Caco-2 (cell line): ENCODE data around the gene BICD2. TPM values are rescaled to one million over a fixed set of nuclear protein-coding genes. Genes with fewer than 3 reads are reported as not detected.

Experiments used
- BruUV-seq: library from RNA; stranded (reverse); fragments of 400-500 nt; replicated peaks from 2 replicates; lab custom pipeline; 2021; lab: Mats Ljungman, UMichigan
- CTCF ChIA-PET: fragments of 300-600 bp; sonication (Branson Sonifier 250); formaldehyde crosslinking; loops from one replicate; lab custom pipeline; 2022; ENCODE audit warnings: antibody characterized with exemption; lab: Charles Lee
- POLR2A ChIA-PET: fragments of 300-600 bp; sonication (Branson Sonifier 250); formaldehyde crosslinking; loops from one replicate; lab custom pipeline; 2022; ENCODE audit warnings: antibody characterized with exemption; lab: Charles Lee
- DNase-seq, 2 experiments: peaks; one replicate each; pipeline versions ENCODE4 v3.0.0 to v3.0.0-alpha.2; 2020 to 2022
- H3K27me3 ChIP-seq: replicated peaks from 2 replicates; pipeline ENCODE4 v1.6.0; 2011; ENCODE audit warnings: low read length; ENCODE audit not compliant: control insufficient read depth, insufficient read depth
- H3K36me3 ChIP-seq: 2 replicates; pipeline ENCODE4 v1.5.1; 2011; ENCODE audit warnings: low read length; ENCODE audit not compliant: control insufficient read depth, insufficient read depth
- H3K4me1 ChIP-seq: fragments of 250-450 bp; sonication (Bioruptor Pico); 2 replicates; pipeline ENCODE4 v1.5.1; 2020; ENCODE audit warnings: mild to moderate bottlenecking
- H3K4me3 ChIP-seq: 2 replicates; pipeline ENCODE4 v1.5.1; 2011; ENCODE audit warnings: low read depth, mild to moderate bottlenecking, control low read depth, low read length
- H3K9me3 ChIP-seq: fragments of 250-450 bp; sonication (Bioruptor Pico); 2 replicates; pipeline ENCODE4 v1.5.1; 2020; ENCODE audit warnings: mild to moderate bottlenecking, moderate library complexity
- H3K27ac Mint-ChIP-seq: one replicate; pipeline ENCODE4 v1.8.0; 2022; ENCODE audit warnings: mixed read lengths; ENCODE audit not compliant: unreplicated experiment
- H3K27me3 Mint-ChIP-seq: one replicate; pipeline ENCODE4 v1.8.0; 2022; ENCODE audit warnings: mixed read lengths; ENCODE audit not compliant: insufficient read depth, unreplicated experiment
- H3K36me3 Mint-ChIP-seq: one replicate; pipeline ENCODE4 v1.8.0; 2022; ENCODE audit warnings: mild to moderate bottlenecking, mixed read lengths; ENCODE audit not compliant: insufficient read depth, unreplicated experiment
- H3K4me1 Mint-ChIP-seq: one replicate; pipeline ENCODE4 v1.8.0; 2022; ENCODE audit warnings: low read depth, mixed read lengths; ENCODE audit not compliant: unreplicated experiment
- H3K4me3 Mint-ChIP-seq: one replicate; pipeline ENCODE4 v1.8.0; 2022; ENCODE audit warnings: mild to moderate bottlenecking, moderate library complexity, mixed read lengths; ENCODE audit not compliant: unreplicated experiment
- H3K9me3 Mint-ChIP-seq: one replicate; pipeline ENCODE4 v1.8.0; 2022; ENCODE audit warnings: mixed read lengths; ENCODE audit not compliant: unreplicated experiment
- CTCF ChIP-seq, 2 experiments: fragments of 200-600 bp in 1 of 2; IDR thresholded peaks; 1 replicate in 1 of 2; 2 replicates in 1 of 2; pipeline versions ENCODE4 v1.5.1 to v1.8.0; 2011 to 2022; ENCODE audit warnings: antibody characterized with exemption in 1 of 2, control low read depth in 1 of 2, inconsistent platforms in 1 of 2, low read depth in 1 of 2, low read length in 1 of 2, mild to moderate bottlenecking in 1 of 2, moderate library complexity in 1 of 2; ENCODE audit not compliant: insufficient read depth in 1 of 2, severe bottlenecking in 1 of 2, unreplicated experiment in 1 of 2
- intact Hi-C: fragments of 100-400 bp; cut with micrococcal nuclease; formaldehyde crosslinking; loops from one replicate; pipeline ENCODE4 v1.10.0; 2022; ENCODE audit not compliant: unreplicated experiment
- total RNA-seq: library from RNA; stranded (reverse); gene quantifications from 2 replicates; pipeline ENCODE4 v1.2.3, GENCODE V29; 2022

BICD2 gene
- total RNA-seq, 1 experiment from 2014 or later, result 13.7 TPM

GRCh38 chr9:92745331-92745730 lies 19.3 kb downstream of the BICD2 start:
- H3K4me3 ChIP-seq, result no peak overlapping the region
- POLR2A ChIA-PET, result interaction anchor here (0.5 kb wide), 1 partner anchor 46 kb away, joined by 3 read pairs; no protein-coding TSS in a partner anchor
- CTCF ChIA-PET, result no interaction called here
- no peak for TF ChIP-seq CTCF (IDR thresholded peaks at IDR 0.05; ENCODE audit: insufficient read depth in 1 of 2, low read depth in 1 of 2, low read length in 1 of 2, severe bottlenecking in 1 of 2, unreplicated experiment in 1 of 2)
- Mint-ChIP-seq H3K4me3 (no peak overlapping the region), H3K9me3 (no peaks in the 10 kb centered on the region), H3K27ac (no peak overlapping the region), H3K4me1 (no peaks in the 10 kb centered on the region), H3K27me3 (no peaks in the 10 kb centered on the region), H3K36me3 (no peaks in the 10 kb centered on the region)
- intact Hi-C loops, result no loop called here
- no peaks in the 10 kb centered on the region for H3K27me3 ChIP-seq
- H3K36me3 ChIP-seq, result no peaks in the 10 kb centered on the region
- peaks cover 7% of the 10 kb centered on the region; the same call in 1 of the 2 replicates for H3K4me1 ChIP-seq
- H3K9me3 ChIP-seq, result no peaks in the 10 kb centered on the region
- BruUV-seq, result no TSS peak
- DNase-seq, result no peak

- no TSS peak for BruUV-seq
- no peak for TF ChIP-seq CTCF (IDR thresholded peaks at IDR 0.05; ENCODE audit: insufficient read depth in 1 of 2, low read depth in 1 of 2, low read length in 1 of 2, severe bottlenecking in 1 of 2, unreplicated experiment in 1 of 2)
- H3K9me3 Mint-ChIP-seq, result no peaks in the 10 kb centered on the region
- Histone ChIP-seq H3K4me1 (no peaks in the 10 kb centered on the region), H3K36me3 (no peaks in the 10 kb centered on the region), H3K4me3 (no peak overlapping the region), H3K27me3 (no peaks in the 10 kb centered on the region), H3K9me3 (no peaks in the 10 kb centered on the region)
- H3K4me3 Mint-ChIP-seq, result no peak overlapping the region
- H3K36me3 Mint-ChIP-seq, result no peaks in the 10 kb centered on the region
- CTCF ChIA-PET, result no interaction called here
- no peaks in the 10 kb centered on the region for H3K27me3 Mint-ChIP-seq
- intact Hi-C loops, result no loop called here
- no peak for DNase-seq
- POLR2A ChIA-PET, result no interaction called here
- no peaks in the 10 kb centered on the region for H3K4me1 Mint-ChIP-seq
- H3K27ac Mint-ChIP-seq, result no peak overlapping the region
Observed at GRCh38 chr9:92740969-92741368, 23.7 kb downstream of the BICD2 start.

- Mint-ChIP-seq H3K27ac (no peak overlapping the region), H3K4me3 (no peak overlapping the region), H3K27me3 (no peaks in the 10 kb centered on the region), H3K36me3 (no peaks in the 10 kb centered on the region), H3K4me1 (no peaks in the 10 kb centered on the region), H3K9me3 (no peaks in the 10 kb centered on the region)
- intact Hi-C loops, result no loop called here
- Histone ChIP-seq H3K27me3 (no peaks in the 10 kb centered on the region), H3K4me3 (no peak overlapping the region), H3K36me3 (no peaks in the 10 kb centered on the region), H3K4me1 (no peaks in the 10 kb centered on the region), H3K9me3 (no peaks in the 10 kb centered on the region)
- DNase-seq, result no peak
- no peak for TF ChIP-seq CTCF (IDR thresholded peaks at IDR 0.05; ENCODE audit: insufficient read depth in 1 of 2, low read depth in 1 of 2, low read length in 1 of 2, severe bottlenecking in 1 of 2, unreplicated experiment in 1 of 2)
- ChIA-PET POLR2A (no interaction called here), CTCF (no interaction called here)
- no TSS peak for BruUV-seq
Observed at GRCh38 chr9:92740446-92740961, 24.1 kb downstream of the BICD2 start.
